A673 (cell line): ENCODE results near the gene TXNRD1. TPM values are rescaled to one million over a fixed set of nuclear protein-coding genes. Genes with fewer than 3 reads are reported as not detected.
"Not testable (repeated sequence)": the region's sequence is repeated elsewhere in the genome, so short reads cannot be mapped to it uniquely, and the experiment has no call there.

Experiments used
- BruUV-seq: library from RNA; stranded (reverse); fragments of 400-500 nt; replicated peaks from 2 replicates; lab custom pipeline; 2021; lab: Mats Ljungman, UMichigan
- CTCF ChIA-PET: fragments of 300-600 bp; sonication (Branson Sonifier 250); formaldehyde crosslinking; loops from one replicate; lab custom pipeline; 2022; ENCODE audit warnings: antibody characterized with exemption; lab: Charles Lee
- POLR2A ChIA-PET: fragments of 300-600 bp; sonication (Branson Sonifier 250); formaldehyde crosslinking; loops from one replicate; lab custom pipeline; 2022; ENCODE audit warnings: antibody characterized with exemption; ENCODE audit not compliant: low non-redundant PET; lab: Charles Lee
- DNase-seq: peaks from one replicate; pipeline ENCODE4 v3.0.0-alpha.2; 2015; ENCODE audit warnings: low spot score
- H3K27ac ChIP-seq: fragments of 200-600 bp; sonication (generic); 2 replicates; pipeline ENCODE4 v1.5.1; 2016; ENCODE audit warnings: mixed run types, low read depth, mild to moderate bottlenecking, mixed read lengths, antibody characterized with exemption, low read length; ENCODE audit not compliant: poor library complexity, severe bottlenecking
- H3K27me3 ChIP-seq: fragments of 200-600 bp; sonication (generic); replicated peaks from 2 replicates; pipeline ENCODE4 v1.6.1; 2017; ENCODE audit warnings: mixed run types, low read depth, mild to moderate bottlenecking, mixed read lengths, antibody characterized with exemption, low read length; ENCODE audit not compliant: insufficient read depth, poor library complexity
- H3K36me3 ChIP-seq: fragments of 200-600 bp; sonication (generic); 2 replicates; pipeline ENCODE4 v1.6.1; 2016; ENCODE audit warnings: mixed run types, mild to moderate bottlenecking, mixed read lengths, antibody characterized with exemption, low read length; ENCODE audit not compliant: insufficient read depth, poor library complexity, severe bottlenecking
- H3K4me1 ChIP-seq: fragments of 200-600 bp; sonication (generic); 2 replicates; pipeline ENCODE4 v1.6.1; 2017; ENCODE audit warnings: mixed run types, mild to moderate bottlenecking, mixed read lengths, antibody characterized with exemption, low read length; ENCODE audit not compliant: insufficient read depth, poor library complexity, severe bottlenecking
- H3K4me3 ChIP-seq: fragments of 200-600 bp; sonication (generic); 2 replicates; pipeline ENCODE4 v1.5.1; 2016; ENCODE audit warnings: low read depth, mixed run types, mild to moderate bottlenecking, mixed read lengths, low read length; ENCODE audit not compliant: poor library complexity, severe bottlenecking
- H3K9me3 ChIP-seq: fragments of 200-600 bp; sonication (generic); 2 replicates; pipeline ENCODE4 v1.6.1; 2016; ENCODE audit warnings: mixed run types, low read depth, mild to moderate bottlenecking, mixed read lengths, antibody characterized with exemption, low read length; ENCODE audit not compliant: poor library complexity, severe bottlenecking
- EZH2 ChIP-seq: fragments of 200-600 bp; sonication (generic); IDR thresholded peaks from 2 replicates; pipeline ENCODE4 v1.6.1; 2017; ENCODE audit warnings: borderline replicate concordance, low read depth, mild to moderate bottlenecking, mixed read lengths, antibody characterized with exemption, low read length; ENCODE audit not compliant: poor library complexity, severe bottlenecking
- intact Hi-C: fragments of 100-400 bp; cut with micrococcal nuclease; formaldehyde crosslinking; loops from one replicate; pipeline ENCODE4 v1.10.0; 2022; ENCODE audit not compliant: unreplicated experiment
- total RNA-seq: library from RNA; stranded (reverse); gene quantifications from 2 replicates; pipeline ENCODE4 v1.2.3, GENCODE V29; 2021
- TF ChIP-seq, protein P1 (sequence below): fragments of 300-800, 200-600 bp; sonication (generic); conservative IDR thresholded peaks from 2 replicates; pipeline ENCODE4 v1.5.1; 2017; ENCODE audit warnings: low read depth, mild to moderate bottlenecking, antibody characterized with exemption, low read length, moderate library complexity, mixed read lengths

TXNRD1 gene
- total RNA-seq, 1 experiment from 2014 or later = 226 TPM

DNA sequence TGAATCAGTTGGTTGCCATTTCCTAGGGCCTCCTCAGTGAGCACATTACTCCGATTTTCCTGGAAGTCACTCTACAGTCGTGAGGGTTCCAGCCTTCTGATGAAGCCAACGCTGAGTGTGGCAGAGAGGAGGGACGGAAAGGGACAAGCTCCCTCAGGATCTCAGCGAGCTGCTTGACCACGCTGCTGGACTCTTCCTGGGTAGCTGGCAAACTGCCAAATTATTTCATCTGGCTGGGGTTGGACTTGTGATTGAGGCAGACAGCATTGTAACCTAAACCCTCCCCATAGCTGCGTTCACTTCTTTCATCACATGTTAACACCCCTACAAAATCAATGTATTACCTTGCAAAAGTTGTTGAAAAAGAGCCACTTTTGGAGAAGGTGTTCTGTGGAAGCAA, 171.6 kb downstream of the TXNRD1 start:
- no peaks in the 10 kb centered on the region for H3K4me1 ChIP-seq
- no peaks in the 10 kb centered on the region for H3K36me3 ChIP-seq
- intact Hi-C loops = no loop called here
- H3K27me3 ChIP-seq = no peaks in the 10 kb centered on the region
- no peak overlapping the region for H3K4me3 ChIP-seq
- ChIA-PET CTCF (no interaction called here), POLR2A (no interaction called here)
- H3K27ac ChIP-seq = no peak overlapping the region
- TF ChIP-seq EZH2 = no peak
- TF ChIP-seq, protein P1, sequence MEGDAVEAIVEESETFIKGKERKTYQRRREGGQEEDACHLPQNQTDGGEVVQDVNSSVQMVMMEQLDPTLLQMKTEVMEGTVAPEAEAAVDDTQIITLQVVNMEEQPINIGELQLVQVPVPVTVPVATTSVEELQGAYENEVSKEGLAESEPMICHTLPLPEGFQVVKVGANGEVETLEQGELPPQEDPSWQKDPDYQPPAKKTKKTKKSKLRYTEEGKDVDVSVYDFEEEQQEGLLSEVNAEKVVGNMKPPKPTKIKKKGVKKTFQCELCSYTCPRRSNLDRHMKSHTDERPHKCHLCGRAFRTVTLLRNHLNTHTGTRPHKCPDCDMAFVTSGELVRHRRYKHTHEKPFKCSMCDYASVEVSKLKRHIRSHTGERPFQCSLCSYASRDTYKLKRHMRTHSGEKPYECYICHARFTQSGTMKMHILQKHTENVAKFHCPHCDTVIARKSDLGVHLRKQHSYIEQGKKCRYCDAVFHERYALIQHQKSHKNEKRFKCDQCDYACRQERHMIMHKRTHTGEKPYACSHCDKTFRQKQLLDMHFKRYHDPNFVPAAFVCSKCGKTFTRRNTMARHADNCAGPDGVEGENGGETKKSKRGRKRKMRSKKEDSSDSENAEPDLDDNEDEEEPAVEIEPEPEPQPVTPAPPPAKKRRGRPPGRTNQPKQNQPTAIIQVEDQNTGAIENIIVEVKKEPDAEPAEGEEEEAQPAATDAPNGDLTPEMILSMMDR = no peak
- no peak for DNase-seq
- BruUV-seq = no TSS peak
- H3K9me3 ChIP-seq = no peaks in the 10 kb centered on the region

DNA sequence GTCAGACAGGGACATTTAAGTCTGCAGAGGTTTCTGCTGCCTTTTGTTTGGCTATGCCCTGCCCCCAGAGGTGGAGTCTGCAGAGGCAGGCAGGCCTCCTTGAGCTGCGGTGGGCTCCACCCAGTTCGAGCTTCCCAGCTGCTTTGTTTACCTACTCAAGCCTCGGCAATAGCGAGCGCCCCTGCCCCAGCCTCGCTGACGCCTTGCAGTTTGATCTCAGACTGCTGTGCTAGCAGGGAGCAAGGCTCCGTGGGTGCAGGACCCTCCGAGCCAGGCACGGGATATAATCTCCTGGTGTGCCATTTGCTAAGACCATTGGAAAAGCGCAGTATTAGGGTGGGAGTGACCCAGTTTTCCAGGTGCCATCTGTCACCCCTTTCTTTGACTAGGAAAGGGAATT, 178.5 kb downstream of the TXNRD1 start:
- POLR2A ChIA-PET, H3K9me3 ChIP-seq, H3K4me3 ChIP-seq, BruUV-seq, intact Hi-C loops, H3K27me3 ChIP-seq, H3K4me1 ChIP-seq, H3K27ac ChIP-seq, H3K36me3 ChIP-seq, CTCF ChIA-PET, DNase-seq: not testable (repeated sequence)

Other genes starting within 250 kb of the TXNRD1 start
- 54.1 and 59.4 TPM in 2 replicates for gene TDG, start 249.9 kb upstream of the TXNRD1 start, total RNA-seq
- gene GLT8D2, start 165.6 kb upstream of the TXNRD1 start, total RNA-seq = 0.61 TPM in 1 of 2 replicates, not detected in the other
- 8.0 and 8.5 TPM in 2 replicates for gene HCFC2, start 151.2 kb upstream of the TXNRD1 start, total RNA-seq
- 28.1 and 29.0 TPM in 2 replicates for gene NFYB, start 77.6 kb upstream of the TXNRD1 start, total RNA-seq
- 3.0 and 5.4 TPM in 2 replicates for gene EID3, start 88.0 kb downstream of the TXNRD1 start, total RNA-seq
- gene CHST11, start 241.2 kb downstream of the TXNRD1 start, total RNA-seq = 1.1 and 1.5 TPM in 2 replicates